Activated T-helper 1 cell treated with anti-CD3 and anti-CD28 coated beads, Interleukin-2, amount 50 U/mL, for 16 hours (primary cell): ENCODE results near the gene LIMK1.

Experiments
- DNase-seq, 2 donors: peaks; one replicate each; pipeline ENCODE4 v3.0.0-alpha.2; 2020; ENCODE audit warnings: low read depth in 1 of 2, low spot score in 1 of 2

Gene LIMK1

GRCh38 chr7:74082770-74083116 is 861 bp upstream of the LIMK1 start:
- DNase-seq = no peak

- DNase-seq = no peak
These were observed 521 bp downstream of the LIMK1 start for GRCh38 chr7:74083928-74084721.

GRCh38 chr7:74084722-74085578 is 1.3 kb downstream of the LIMK1 start:
- DNase-seq = no peak

GRCh38 chr7:74087791-74088453 is 4.3 kb downstream of the LIMK1 start:
- DNase-seq = no peak

GRCh38 chr7:74092321-74092963 is 8.8 kb downstream of the LIMK1 start:
- no peak for DNase-seq

- DNase-seq = no peak
These were observed 9.4 kb downstream of the LIMK1 start for GRCh38 chr7:74092964-74093471.

GRCh38 chr7:74093671-74094223 is 10.1 kb downstream of the LIMK1 start:
- DNase-seq = no peak

GRCh38 chr7:74094224-74095101 is 10.9 kb downstream of the LIMK1 start:
- DNase-seq = peak; percentile 39 to 50

- no peak for DNase-seq
These were observed 11.5 kb downstream of the LIMK1 start for GRCh38 chr7:74095135-74095534.

- no peak for DNase-seq
These were observed 14.5 kb downstream of the LIMK1 start for GRCh38 chr7:74097937-74098614.

- no peak for DNase-seq
These were observed 15.4 kb downstream of the LIMK1 start for GRCh38 chr7:74099031-74099430.

GRCh38 chr7:74101061-74101681 is 17.6 kb downstream of the LIMK1 start:
- DNase-seq = no peak

GRCh38 chr7:74103219-74103772 is 19.7 kb downstream of the LIMK1 start:
- DNase-seq = no peak

- no peak for DNase-seq
These were observed 21.1 kb downstream of the LIMK1 start for GRCh38 chr7:74104702-74105101.

- no peak for DNase-seq
These were observed 22.4 kb downstream of the LIMK1 start for GRCh38 chr7:74105992-74106391.

- DNase-seq = no peak
These were observed 23.2 kb downstream of the LIMK1 start for GRCh38 chr7:74106846-74107245.

- DNase-seq = no peak
These were observed 31.7 kb downstream of the LIMK1 start for GRCh38 chr7:74115326-74115725.

GRCh38 chr7:74116356-74116755 is 32.8 kb downstream of the LIMK1 start:
- no peak for DNase-seq

- no peak for DNase-seq
These were observed 36.2 kb downstream of the LIMK1 start for GRCh38 chr7:74119831-74120230.
